Activated B cell treated with CpG ODN at 0.5 μM for 24 hours (primary cell): ENCODE data around the gene ADAMTS13. TPM values are rescaled to one million over a fixed set of nuclear protein-coding genes. Genes with fewer than 3 reads are reported as not detected.

Experiments
- ATAC-seq: fragments of 200-7000 bp; cut with Tn5 transposase; one replicate; pipeline ENCODE4 v1.10.0; 2021; ENCODE audit warnings: low read depth, mild to moderate bottlenecking, moderate library complexity
- CTCF ChIA-PET: fragments of 350-600 bp; sonication (Branson Sonifier 250); formaldehyde crosslinking; loops from one replicate; lab custom pipeline; 2021; ENCODE audit warnings: antibody characterized with exemption; lab: Charles Lee
- POLR2A ChIA-PET: fragments of 350-600 bp; sonication (Branson Sonifier 250); formaldehyde crosslinking; loops from one replicate; lab custom pipeline; 2021; ENCODE audit warnings: antibody characterized with exemption; lab: Charles Lee
- DNase-seq: peaks from one replicate; pipeline ENCODE4 v3.0.0; 2022
- H3K27ac Mint-ChIP-seq: one replicate; pipeline ENCODE4 v1.8.0; 2020; ENCODE audit warnings: mixed read lengths
- H3K27me3 Mint-ChIP-seq: one replicate; pipeline ENCODE4 v1.8.0; 2021; ENCODE audit warnings: mixed read lengths
- H3K36me3 Mint-ChIP-seq: one replicate; pipeline ENCODE4 v1.8.0; 2021; ENCODE audit warnings: low read depth, mixed read lengths
- H3K4me1 Mint-ChIP-seq: one replicate; pipeline ENCODE4 v1.8.0; 2021; ENCODE audit warnings: mixed read lengths
- H3K4me3 Mint-ChIP-seq: one replicate; pipeline ENCODE4 v1.8.0; 2020; ENCODE audit warnings: mild to moderate bottlenecking, mixed read lengths
- H3K9me3 Mint-ChIP-seq: one replicate; pipeline ENCODE4 v1.8.0; 2020; ENCODE audit warnings: mixed read lengths
- CTCF ChIP-seq: fragments of 200-600 bp; IDR thresholded peaks from one replicate; pipeline ENCODE4 v1.8.0; 2022; ENCODE audit warnings: antibody characterized with exemption, mild to moderate bottlenecking
- intact Hi-C: fragments of 100-400 bp; cut with micrococcal nuclease; formaldehyde crosslinking; loops from one replicate; pipeline ENCODE4 v1.15.1; 2024
- total RNA-seq: library from RNA; stranded (reverse); gene quantifications from 2 replicates; pipeline ENCODE4 v1.2.3, GENCODE V29; 2022

Gene ADAMTS13
- total RNA-seq, 1 donor from 2014 or later = 1.9 TPM

GRCh38 chr9:133393399-133393798 is 28.8 kb upstream of the ADAMTS13 start:
- Mint-ChIP-seq H3K27me3 (peaks cover 13% of the 10 kb centered on the region), H3K27ac (no peak overlapping the region), H3K4me1 (no peaks in the 10 kb centered on the region), H3K4me3 (no peak overlapping the region), H3K9me3 (no peaks in the 10 kb centered on the region), H3K36me3 (no peaks in the 10 kb centered on the region)
- no peak for ATAC-seq
- ChIA-PET POLR2A (no interaction called here), CTCF (no interaction called here)
- intact Hi-C loops = no loop called here
- no peak for DNase-seq
- TF ChIP-seq CTCF = no peak

- Mint-ChIP-seq H3K4me3 (no peak overlapping the region), H3K4me1 (no peaks in the 10 kb centered on the region), H3K27ac (no peak overlapping the region), H3K36me3 (no peaks in the 10 kb centered on the region), H3K9me3 (no peaks in the 10 kb centered on the region), H3K27me3 (peaks cover 8% of the 10 kb centered on the region)
- no peak for DNase-seq
- POLR2A ChIA-PET = interaction anchor here (1.0 kb wide), 1 partner anchor 24 kb away, joined by 3 read pairs; no protein-coding TSS in a partner anchor
- ATAC-seq = no peak
- intact Hi-C loops = no loop called here
- no peak for TF ChIP-seq CTCF
- CTCF ChIA-PET = interaction anchor here (1.0 kb wide), 1 partner anchor 88 kb away, joined by 3 read pairs; no protein-coding TSS in a partner anchor
Measured at GRCh38 chr9:133394687-133395271, 27.4 kb upstream of the ADAMTS13 start.

- no peak for DNase-seq
- Mint-ChIP-seq H3K4me1 (no peaks in the 10 kb centered on the region), H3K27me3 (no peaks in the 10 kb centered on the region), H3K36me3 (peaks cover 4% of the 10 kb centered on the region), H3K4me3 (no peak overlapping the region), H3K27ac (no peak overlapping the region), H3K9me3 (no peaks in the 10 kb centered on the region)
- TF ChIP-seq CTCF = no peak
- CTCF ChIA-PET = interaction anchor here (1.0 kb wide), 1 partner anchor 211 kb away, joined by 4 read pairs; no protein-coding TSS in a partner anchor
- ATAC-seq = no peak
- intact Hi-C loops = no loop called here
- POLR2A ChIA-PET = no interaction called here
Measured at GRCh38 chr9:133396952-133397351, 25.2 kb upstream of the ADAMTS13 start.

GRCh38 chr9:133397370-133397769 is 24.8 kb upstream of the ADAMTS13 start:
- Mint-ChIP-seq H3K27me3 (no peaks in the 10 kb centered on the region), H3K27ac (no peak overlapping the region)
- POLR2A ChIA-PET = no interaction called here

GRCh38 chr9:133397895-133398294 is 24.3 kb upstream of the ADAMTS13 start:
- ATAC-seq (no peak), DNase-seq (no peak)
- no peak overlapping the region for H3K27ac Mint-ChIP-seq
- intact Hi-C loops = no loop called here
- ChIA-PET POLR2A (no interaction called here), CTCF (interaction anchor here (0.7 kb wide), 1 partner anchor 211 kb away, joined by 3 read pairs; no protein-coding TSS in a partner anchor)
- H3K27me3 Mint-ChIP-seq = no peaks in the 10 kb centered on the region
- no peak overlapping the region for H3K4me3 Mint-ChIP-seq
- no peaks in the 10 kb centered on the region for H3K9me3 Mint-ChIP-seq
- H3K4me1 Mint-ChIP-seq = no peaks in the 10 kb centered on the region
- peaks cover 4% of the 10 kb centered on the region for H3K36me3 Mint-ChIP-seq
- TF ChIP-seq CTCF = no peak

More at GRCh38 chr9:133397370-133397769, 24.8 kb upstream of the ADAMTS13 start:
- peaks cover 4% of the 10 kb centered on the region for H3K36me3 Mint-ChIP-seq
- no peak for ATAC-seq
- no peaks in the 10 kb centered on the region for H3K9me3 Mint-ChIP-seq
- intact Hi-C loops = no loop called here
- no peak for TF ChIP-seq CTCF
- no peak overlapping the region for H3K4me3 Mint-ChIP-seq
- no peaks in the 10 kb centered on the region for H3K4me1 Mint-ChIP-seq
- no peak for DNase-seq
- CTCF ChIA-PET = interaction anchor here (1.0 kb wide), 1 partner anchor 211 kb away, joined by 4 read pairs; no protein-coding TSS in a partner anchor
